Retinal pigment epithelial cell (primary cell): ENCODE data around the gene MYO5B.

Experiments
- DNase-seq: peaks from one replicate; pipeline ENCODE4 v3.0.0-alpha.2; 2010; ENCODE audit warnings: low read depth
- H3K4me3 ChIP-seq: 2 replicates; pipeline ENCODE4 v1.5.1; 2011; ENCODE audit warnings: mild to moderate bottlenecking, low read length, control low read depth, moderate library complexity
- CTCF ChIP-seq: conservative IDR thresholded peaks from 2 replicates; pipeline ENCODE4 v1.5.1; 2011; ENCODE audit warnings: low read depth, low read length, control low read depth, inconsistent platforms

Gene MYO5B

GRCh38 chr18:50119296-50119695 lies 75.7 kb downstream of the MYO5B start:
- no peak for DNase-seq
- TF ChIP-seq CTCF: no peak
- H3K4me3 ChIP-seq: no peak overlapping the region

- H3K4me3 ChIP-seq: no peak overlapping the region
- TF ChIP-seq CTCF: no peak
- no peak for DNase-seq
Observed at GRCh38 chr18:50117863-50118262, 77.1 kb downstream of the MYO5B start.

GRCh38 chr18:50115095-50115494 lies 79.9 kb downstream of the MYO5B start:
- no peak for DNase-seq
- TF ChIP-seq CTCF: no peak
- no peak overlapping the region for H3K4me3 ChIP-seq

- H3K4me3 ChIP-seq: no peak overlapping the region
- TF ChIP-seq CTCF: no peak
- DNase-seq: no peak
Observed at GRCh38 chr18:50114448-50114847, 80.5 kb downstream of the MYO5B start.

GRCh38 chr18:50113726-50114125 lies 81.2 kb downstream of the MYO5B start:
- no peak for DNase-seq
- H3K4me3 ChIP-seq: no peak overlapping the region
- TF ChIP-seq CTCF: no peak

GRCh38 chr18:50111398-50111797 lies 83.5 kb downstream of the MYO5B start:
- no peak for TF ChIP-seq CTCF
- no peak for DNase-seq
- no peak overlapping the region for H3K4me3 ChIP-seq

- no peak for DNase-seq
- H3K4me3 ChIP-seq: no peak overlapping the region
- TF ChIP-seq CTCF: no peak
Observed at GRCh38 chr18:50107468-50107977, 87.4 kb downstream of the MYO5B start.
